ENCODE results near the gene TMEFF1.
A peak's percentile ranks its signal among the peaks of the same experiment; 100 is the strongest.
"Not testable (repeated sequence)": the region's sequence is repeated elsewhere in the genome, so short reads cannot be mapped to it uniquely, and the experiment has no call there.

TMEFF1 gene

DNA sequence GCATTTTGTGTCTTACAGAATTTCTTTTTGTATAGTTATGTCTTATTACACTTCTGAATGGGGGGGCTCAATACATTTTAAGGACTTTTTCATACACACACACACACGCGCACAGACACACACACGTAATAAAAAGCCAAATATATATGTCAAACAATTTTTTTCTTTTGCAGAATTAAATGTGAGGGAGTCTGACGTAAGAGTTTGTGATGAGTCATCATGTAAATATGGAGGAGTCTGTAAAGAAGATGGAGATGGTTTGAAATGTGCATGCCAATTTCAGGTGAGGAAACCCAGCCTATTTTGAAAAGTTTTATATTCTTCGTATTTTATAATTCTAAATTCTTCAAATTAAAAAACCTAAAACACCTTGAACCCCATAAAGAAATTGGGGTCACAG, 25.6 kb downstream of the TMEFF1 start:
- no peak for DNase-seq (ENCODE audit: low read depth)

DNA sequence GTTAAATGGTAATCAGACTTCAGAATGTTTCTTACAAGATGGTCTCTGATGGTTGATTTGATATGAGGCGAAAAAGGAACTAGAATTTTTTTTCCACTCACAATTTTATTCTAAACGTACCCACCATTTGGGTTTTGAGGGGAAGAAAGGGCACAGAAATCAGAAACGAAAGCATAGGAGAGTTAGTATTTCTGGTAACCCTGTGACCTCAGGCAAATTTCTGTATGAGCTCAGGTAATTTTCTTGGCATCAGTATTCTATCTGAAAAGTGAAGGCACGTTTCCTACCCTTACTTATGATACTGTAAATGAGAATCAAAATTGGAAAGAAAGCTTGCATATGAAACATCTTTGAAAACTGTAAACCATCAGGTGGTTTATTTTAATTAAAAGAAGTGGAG, 26.5 kb downstream of the TMEFF1 start:
- no peak for DNase-seq (ENCODE audit: low read depth)

DNA sequence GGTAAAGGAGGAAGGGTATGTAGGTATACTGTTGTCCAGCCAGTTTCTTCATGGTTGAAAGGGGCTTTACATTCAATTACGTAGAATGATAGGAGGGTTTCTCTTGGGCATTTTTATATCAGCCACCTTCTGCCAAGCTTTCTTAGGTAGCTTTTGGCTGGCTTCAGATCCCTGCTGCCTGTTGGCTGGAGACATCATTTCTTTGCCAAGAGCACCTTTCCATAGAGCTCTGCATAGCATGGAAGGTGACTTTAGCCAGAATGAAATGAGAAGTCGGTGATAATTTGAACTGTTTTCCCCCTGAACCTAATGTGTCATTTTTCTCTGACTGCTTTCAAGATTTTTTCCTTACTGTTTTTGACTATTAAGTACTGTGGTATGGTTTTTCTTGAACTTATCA, 26.9 kb downstream of the TMEFF1 start:
- no peak for DNase-seq (ENCODE audit: low read depth)

DNA sequence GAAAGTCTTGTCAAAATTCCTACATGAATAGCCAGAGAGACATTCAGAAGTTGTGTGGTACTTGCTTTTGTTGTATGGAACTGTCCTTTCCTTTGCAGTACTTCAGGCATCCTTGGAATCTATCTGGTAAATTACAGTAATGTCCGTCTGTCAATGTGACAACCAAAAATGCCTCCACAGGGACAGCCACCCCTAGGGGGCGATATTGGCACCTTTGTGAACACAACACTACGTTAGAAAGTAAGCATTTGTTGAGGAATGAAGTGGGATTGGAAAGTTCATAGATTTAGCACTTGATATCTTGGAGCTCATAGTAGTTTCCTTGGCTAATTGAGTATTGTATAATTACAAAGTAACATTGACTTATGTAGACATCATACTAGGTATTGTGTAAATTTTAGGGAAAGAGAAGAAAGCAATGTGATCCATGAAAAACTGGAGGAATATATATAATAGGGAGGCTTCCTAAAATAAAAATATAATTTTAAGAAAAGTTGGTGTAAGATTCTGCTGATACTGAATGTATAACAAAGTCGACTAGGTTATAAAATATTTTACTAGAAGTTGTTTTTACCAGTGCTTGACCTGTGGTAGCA, 32.7 kb downstream of the TMEFF1 start:
- peak; percentile 21 for DNase-seq (ENCODE audit: low read depth)

DNA sequence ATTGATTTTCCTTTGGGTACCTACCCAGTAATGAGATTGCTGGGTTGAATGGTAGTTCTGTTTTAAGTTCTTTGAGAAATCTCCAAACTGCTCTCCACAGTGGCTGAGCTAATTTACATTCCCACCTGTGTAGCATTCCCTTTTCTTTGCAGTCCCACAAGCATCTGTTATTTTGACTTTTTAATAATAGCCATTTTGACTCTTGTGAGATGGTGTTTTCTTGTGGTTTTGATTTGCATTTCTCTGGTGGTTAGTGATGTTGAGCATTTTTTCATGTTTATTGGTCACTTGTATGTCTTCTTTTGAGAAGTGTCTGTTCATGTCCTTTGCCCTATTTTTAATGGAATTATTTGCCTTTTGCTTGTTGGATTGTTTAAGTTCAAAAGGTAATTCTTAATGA, 34.4 kb downstream of the TMEFF1 start:
- DNase-seq (ENCODE audit: low read depth), result not testable (repeated sequence)

DNA sequence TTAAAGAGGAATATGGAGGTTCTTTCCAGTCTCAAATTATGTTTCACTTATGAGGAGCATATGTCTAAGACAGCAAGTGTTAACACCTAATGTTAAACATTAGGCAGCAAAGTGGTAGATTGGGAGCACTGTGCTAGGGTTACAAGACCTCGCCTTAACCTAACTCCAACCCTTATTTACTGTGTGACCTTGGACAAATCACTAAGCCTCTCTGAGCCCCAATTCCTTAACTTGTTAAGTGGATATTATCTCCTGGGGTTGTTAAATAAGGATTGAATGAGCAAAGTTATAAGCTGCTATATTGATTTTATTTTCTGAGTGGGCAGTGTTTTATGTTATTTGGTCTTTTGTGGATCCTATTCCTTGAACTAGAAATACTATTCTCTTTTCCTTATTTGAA, 38.3 kb downstream of the TMEFF1 start:
- no peak for DNase-seq (ENCODE audit: low read depth)

DNA sequence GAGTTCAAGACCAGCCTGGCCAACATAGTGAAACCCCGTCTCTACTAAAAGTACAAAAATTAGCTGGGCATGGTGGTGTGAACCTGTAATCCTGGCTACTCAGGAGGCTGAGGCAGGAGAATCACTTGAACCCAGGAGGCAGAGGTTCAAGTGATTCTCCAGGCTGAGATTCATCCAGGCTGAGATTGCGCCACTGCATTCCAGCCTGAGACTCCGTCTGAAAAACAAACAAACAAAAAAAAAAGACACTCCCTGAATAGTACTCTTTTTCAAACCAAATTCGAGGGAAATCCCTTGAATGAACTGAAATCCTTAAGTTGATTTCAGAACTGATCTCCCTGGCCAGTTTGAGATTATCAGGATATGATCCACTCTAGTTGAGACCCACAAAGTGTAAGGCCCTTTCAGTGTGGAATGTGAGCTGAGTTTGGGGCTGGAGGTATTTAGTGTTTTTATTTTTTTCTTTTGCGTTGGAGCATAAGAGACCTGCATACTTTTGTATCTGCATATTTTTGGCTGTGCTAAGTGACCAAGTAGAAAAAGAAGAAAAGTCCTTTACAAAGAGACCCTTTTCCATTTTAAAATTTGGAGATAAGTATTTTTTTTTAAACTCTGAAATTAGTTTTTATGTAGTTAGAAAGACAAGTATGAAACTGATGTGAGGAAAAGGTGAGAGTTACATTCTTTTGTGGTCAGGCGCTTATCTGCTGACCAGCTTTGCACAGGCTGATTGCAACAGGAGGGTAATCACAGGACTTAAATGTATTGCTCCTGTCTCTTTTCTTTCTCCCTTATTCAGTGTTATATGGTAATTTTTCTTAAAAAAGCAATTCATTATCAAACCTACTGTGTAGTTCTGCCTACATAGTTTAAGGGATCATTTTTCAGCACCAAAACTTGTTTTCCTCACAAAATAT, 42.9 kb downstream of the TMEFF1 start:
- DNase-seq (ENCODE audit: low read depth), result no peak

DNA sequence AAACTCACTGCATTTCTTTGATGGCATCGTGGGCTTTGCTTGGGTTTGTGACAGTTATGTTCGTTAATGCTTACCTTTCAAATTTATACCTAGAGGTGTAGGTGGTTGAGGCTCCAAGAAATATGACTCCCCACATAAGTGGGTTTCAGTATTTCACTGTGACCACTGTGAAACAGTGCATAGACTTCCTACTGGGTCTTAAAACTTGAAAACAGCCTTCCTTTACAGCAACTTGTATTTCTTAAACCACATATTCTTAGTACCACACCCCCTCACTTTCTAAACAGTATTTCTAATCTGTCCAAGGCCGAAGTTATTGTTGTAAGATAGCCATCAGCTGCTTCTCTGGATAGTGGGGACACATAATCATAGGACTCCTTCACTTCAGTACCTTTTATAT, 48.3 kb downstream of the TMEFF1 start:
- DNase-seq (ENCODE audit: low read depth), result no peak

DNA sequence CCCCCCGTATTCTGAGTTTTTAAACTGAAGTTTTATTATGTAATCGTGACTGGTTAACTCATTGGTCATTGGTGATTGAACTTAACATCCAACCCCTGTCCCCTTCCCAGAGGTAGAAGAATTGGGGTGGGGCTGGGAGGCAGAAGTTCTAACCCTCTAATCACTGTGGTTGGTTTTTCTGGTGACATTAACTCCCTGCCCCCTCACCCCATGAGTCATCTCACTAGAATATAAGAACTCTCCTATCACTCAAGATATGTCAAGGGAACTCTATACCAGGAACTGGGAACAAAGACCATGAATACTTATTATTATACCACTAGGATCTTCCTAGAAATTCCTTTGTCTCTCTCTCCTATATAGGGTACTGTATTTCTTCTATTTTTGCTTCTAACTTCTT, 52.6 kb downstream of the TMEFF1 start:
- no peak for DNase-seq (ENCODE audit: low read depth)

DNA sequence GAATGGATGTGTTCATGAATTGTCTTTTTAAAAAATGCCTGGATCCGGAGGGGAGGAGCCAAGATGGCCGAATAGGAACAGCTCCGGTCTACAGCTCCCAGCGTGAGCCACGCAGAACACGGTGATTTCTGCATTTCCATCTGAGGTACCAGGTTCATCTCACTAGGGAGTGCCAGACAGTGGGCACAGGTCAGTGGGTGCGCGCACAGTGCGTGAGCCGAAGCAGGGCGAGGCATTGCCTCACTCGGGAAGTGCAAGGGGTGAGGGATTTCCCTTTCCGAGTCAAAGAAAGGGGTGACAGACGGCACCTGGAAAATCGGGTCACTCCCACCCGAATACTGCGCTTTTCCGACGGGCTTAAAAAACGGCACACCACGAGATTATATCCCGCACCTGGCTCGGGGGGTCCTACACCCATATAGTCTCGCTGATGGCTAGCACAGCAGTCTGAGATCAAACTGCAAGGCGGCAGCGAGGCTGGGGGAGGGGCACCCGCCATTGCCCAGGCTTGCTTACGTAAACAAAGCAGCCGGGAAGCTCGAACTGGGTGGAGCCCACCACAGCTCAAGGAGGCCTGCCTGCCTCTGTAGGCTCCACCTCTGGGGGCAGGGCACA, 54.3 kb downstream of the TMEFF1 start:
- DNase-seq (ENCODE audit: low read depth), result not testable (repeated sequence)

DNA sequence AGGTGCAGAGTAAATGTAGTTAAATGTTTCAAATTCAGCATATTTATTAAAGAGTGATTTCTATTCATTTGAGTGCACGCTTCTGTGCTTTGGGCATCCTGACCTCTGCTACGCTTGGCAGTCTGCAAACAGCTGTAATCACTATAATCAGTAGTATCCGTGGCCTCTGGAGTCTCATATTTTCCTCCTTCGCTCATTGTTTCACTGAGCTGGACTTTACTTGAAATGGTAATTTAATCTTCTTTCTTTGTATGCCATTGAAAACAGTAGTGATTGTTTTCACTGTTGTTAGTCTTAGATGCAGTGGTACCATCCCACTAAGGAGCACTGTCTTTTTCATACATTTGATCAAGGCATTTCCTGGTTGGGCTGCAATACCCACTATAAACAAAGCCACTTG, 61.5 kb downstream of the TMEFF1 start:
- no peak for DNase-seq (ENCODE audit: low read depth)

DNA sequence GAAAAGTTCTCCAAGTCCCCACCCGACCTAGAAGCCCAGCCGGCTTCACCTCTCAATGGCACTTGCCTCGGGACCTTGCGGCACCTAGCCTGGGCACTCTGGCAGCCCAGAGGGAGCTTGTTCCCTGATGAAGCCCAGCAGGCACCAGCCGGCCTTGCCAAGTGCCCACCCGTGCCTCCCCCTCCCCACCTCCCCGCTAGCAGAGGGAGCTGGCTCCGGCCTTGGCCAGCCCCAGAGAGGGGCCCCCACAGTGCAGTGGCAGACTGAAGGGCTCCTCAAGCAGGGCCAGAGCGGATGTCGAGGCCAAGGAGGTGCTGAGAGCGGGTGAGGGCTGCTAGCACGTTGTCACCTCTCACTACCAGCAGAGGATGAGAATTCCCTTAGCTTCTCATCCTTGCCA, 67.4 kb downstream of the TMEFF1 start:
- DNase-seq (ENCODE audit: low read depth), result no peak

DNA sequence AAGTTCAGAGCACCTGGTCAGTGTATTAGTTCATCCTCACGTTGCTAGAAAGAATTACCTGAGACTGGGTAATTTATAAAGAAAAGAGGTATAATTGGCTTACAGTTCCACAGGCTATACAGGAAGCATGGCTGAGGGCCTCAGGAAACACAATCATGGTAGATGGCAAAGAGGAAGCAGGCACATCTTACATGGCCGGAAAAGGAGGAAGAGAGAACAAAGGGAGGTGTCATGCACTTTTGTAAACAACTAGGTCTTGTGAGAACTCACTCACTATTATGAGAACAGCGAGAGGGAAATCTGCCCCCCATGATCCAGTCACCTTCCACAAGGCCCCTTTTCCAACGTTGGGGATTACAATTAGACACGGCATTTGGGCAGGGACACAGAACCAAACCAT, 76.1 kb downstream of the TMEFF1 start:
- DNase-seq (ENCODE audit: low read depth), result no peak

DNA sequence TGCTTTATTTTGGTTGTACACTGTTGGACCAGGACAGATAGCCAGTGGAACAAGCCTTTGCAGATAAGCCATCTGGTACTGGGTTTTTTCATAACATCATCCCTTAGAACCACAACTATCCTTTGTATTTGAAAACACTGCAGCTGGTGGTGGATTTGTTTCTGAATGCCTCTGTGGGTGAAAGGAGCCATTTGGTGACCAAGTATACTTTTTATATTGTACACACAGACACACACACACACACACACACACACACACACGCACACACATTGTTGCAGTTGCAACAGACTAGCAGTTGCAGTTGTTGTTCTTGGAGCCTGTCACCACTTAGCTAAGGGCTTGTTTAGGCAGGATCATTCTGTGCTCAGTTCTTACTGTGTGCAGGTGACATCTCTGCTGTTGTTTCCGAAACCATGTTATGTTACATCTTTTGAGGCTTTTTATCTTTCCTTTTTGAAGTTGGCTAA, 82.0 kb downstream of the TMEFF1 start:
- no peak for DNase-seq (ENCODE audit: low read depth)

DNA sequence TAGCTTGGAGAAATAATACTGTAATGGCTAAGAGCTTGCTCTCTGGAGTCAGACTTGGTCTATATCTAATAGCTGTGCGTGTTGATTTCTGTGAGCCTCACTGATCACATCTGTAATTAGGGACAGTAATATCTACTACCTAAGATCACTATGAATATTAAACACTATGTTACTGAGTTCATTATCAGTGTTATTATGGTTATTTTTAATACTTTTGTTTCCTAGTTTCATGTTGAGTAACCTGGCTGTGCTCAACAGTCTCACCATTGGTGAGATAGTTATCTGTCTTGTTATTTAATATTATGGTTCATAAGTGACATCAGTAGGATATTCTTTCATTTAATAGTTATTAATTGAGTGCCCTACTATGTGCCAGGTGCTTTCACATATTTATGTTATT, 82.5 kb downstream of the TMEFF1 start:
- DNase-seq (ENCODE audit: low read depth), result no peak

DNA sequence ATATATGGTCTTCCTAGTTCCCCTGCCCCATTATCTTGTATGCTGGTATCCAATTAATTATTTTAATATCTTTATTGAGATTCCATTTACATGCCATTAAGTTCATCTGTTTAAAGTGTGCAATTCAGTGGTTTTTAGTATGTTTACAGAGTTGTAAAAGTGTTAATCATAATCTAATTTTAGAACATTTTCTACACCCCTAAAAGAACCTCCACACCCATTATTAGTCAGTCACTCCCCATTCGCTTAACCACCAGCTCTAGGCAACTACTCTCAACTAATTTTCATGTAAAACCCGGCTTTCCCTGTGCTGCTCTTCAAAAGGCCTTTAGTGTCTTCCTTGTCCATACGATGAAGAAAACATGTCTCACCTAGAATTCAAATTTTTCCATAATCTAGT, 84.1 kb downstream of the TMEFF1 start:
- DNase-seq (ENCODE audit: low read depth), result no peak

DNA sequence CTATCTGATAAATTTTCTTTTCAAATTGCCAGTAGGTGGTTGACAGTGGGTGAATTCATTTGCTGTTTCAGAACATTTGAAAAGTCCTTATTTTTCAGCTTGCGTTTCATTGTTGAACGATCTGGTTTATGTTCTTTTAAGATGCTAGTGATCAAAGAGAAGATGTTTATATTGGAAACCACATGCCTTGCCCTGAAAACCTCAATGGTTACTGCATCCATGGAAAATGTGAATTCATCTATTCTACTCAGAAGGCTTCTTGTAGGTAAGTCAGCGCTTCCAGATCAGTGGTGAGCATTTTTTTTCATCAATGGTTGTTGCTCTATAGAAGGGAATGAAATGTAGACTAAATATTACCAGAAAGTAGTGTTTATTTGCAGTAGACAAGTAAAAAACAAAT, 88.3 kb downstream of the TMEFF1 start:
- no peak for DNase-seq (ENCODE audit: low read depth)

DNA sequence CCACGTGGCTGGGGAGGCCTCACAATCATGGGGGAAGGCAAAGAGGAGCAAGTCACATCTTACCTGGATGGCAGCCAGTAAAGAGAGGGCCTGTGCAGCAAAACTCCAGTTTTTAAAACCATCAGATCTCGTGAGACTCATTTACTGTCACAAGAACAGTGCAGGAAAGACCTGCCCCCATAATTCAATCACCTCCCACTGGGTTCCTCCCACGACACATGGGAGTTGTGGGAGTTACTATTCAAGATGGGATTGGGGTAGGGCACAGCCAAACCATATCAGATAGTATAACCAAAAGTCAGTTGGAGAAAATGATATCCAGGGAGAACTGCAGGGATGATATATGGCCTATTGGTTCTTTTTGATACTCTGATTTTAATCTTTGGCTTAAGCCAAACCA, 94.9 kb downstream of the TMEFF1 start:
- DNase-seq (ENCODE audit: low read depth), result no peak

DNA sequence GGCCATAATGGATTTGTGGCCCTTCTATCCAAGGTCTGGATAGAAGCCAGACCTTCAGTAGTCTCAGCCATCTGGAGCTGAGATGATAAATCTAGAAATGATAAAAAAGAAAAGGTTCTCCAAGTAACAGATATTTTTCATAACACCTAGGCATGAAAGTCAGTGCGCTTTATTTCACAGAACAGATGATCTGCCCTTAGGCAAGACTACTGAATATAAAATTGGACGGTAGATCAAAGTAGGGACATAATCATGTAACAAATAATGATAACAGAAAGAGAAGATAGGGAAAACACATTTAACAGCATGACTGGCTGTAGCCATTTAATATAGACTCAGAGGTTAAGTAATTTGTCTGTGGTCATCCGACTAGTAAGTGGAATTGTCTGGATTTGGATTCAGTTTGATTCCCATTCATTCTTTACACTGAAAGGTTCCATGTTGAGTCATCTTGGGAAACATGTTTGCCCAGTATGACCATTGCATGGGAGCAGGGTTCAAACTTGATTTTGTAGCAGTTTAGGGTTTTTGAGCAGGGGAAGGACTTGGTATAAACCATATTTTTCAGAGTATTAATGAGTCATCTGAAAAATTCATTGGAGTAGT, 100.8 kb downstream of the TMEFF1 start:
- DNase-seq (ENCODE audit: low read depth), result no peak

DNA sequence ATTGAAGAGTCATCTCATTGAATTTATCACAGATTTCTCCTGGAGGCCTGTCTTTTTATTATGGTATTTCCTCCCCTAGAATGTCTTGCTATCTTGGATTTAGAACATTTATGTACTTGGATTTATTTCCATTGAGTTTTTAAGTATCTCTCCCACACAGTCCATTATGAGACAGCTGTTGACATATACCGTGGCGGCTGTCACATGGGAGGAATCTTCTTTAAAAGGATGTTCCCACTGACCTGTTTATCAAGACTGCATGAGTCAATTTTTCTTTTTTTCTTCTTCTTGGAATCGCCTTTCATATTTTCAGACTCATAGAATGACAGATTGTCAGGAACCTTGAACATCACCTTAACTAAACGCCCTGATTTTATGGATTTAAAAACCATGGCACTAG, 102.1 kb downstream of the TMEFF1 start:
- DNase-seq (ENCODE audit: low read depth), result no peak

DNA sequence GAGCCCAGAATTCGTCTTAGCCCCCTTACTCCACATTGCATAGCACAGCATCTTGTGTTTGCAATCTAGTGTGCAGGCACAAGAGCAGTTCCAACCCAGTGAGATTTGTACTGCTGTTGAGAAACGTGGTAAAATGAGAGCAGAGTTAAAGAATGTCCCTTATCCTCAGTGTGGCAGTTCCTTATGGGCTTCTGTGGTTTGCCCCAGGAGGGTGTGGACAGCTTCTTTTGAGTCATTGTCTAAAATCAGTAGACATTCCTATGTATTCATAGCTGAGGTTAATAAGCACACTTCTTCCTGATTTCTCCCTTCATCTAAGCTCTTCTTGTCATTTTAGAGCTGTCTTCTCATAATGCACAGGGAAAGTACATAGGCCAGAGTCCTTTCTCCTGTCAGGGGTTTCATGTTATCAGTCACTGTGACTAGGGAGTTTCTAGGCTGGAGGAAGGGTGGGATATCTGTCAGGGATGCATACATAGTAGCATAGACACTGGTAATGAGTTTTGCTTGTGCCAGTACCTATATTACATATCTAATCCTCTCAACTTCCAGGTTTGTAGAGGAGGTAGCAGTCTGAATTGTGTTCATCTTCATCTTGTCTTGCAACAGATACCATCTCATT, 102.9 kb downstream of the TMEFF1 start:
- no peak for DNase-seq (ENCODE audit: low read depth)

DNA sequence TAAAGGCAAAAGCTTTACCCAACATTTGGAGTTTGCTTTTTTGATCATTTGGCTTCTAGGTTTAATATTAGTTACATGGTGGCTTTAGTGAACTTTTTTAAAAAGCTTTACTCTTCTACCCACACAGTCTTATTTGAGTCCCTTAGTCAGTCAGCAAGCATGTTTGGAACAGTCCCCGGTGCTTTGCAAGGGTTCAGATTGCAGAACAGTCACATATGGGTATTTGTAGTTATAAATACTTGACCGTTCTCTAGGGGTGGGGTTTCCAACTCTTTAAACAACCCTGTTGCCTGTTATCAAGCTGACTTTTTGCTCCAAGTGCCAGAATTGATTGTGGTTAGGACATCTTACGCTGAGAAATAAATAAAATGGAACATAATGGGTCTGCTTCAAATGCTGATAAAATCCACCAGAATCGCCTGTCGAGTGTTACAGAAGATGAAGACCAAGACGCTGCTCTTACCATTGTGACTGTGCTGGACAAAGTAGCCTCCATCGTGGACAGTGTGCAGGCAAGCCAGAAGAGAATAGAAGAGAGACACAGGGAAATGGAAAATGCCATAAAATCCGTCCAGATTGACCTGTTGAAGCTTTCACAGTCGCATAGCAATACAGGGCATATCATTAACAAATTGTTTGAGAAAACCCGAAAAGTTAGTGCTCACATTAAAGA, 105.0 kb downstream of the TMEFF1 start, which contains the start of gene CAVIN4:
Gene CAVIN4 (plus strand): TSS at position 304 of the 673 bp plus-strand sequence. CDS start 65 bp downstream, at position 369.
- DNase-seq (ENCODE audit: low read depth), result no peak

All from activated T-helper 1 cell treated with Interleukin-2 at 50 U/mL for 16 hours (primary cell).